Measurements from ENCODE around the gene MAFG.

Gene MAFG

DNA sequence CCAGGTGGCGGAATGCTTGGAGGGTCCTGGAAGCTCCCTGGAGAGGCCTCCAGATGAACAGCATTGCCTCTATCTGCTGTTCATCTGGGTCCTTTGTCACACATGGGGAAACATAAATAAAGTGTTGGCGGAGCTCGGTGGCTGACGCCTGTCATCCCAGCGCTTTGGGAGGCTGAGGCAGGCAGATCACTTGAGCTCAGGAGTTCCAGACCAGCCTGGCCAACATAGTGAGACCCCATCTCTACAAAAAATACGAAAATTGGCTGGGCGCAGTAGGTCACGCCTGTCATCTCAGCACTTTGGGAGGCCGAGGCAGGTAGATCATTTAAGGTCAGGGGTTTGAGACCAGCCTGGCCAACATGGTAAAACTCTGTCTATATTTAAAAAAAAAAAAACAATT, 17.3 kb upstream of the MAFG start:
- H3K27me3 ChIP-seq (ENCODE audit: insufficient read depth, low read length) = peaks cover 8% of the 10 kb centered on the region; the same call in 1 of the 2 replicates
- no peak overlapping the region for H3K27ac ChIP-seq (ENCODE audit: low read depth, low read length)
- no peak overlapping the region for H3K4me3 ChIP-seq (ENCODE audit: low read length)
- no peak overlapping the region for H3K9ac ChIP-seq (ENCODE audit: low read depth, low read length)
- peaks cover 5% of the 10 kb centered on the region; the same call in 1 of the 2 replicates for H3K4me1 ChIP-seq (ENCODE audit: insufficient read depth, low read length)
- WGBS = 93% methylated on average over 9 of the region's 9 CpGs
- H3K9me3 ChIP-seq (ENCODE audit: insufficient read depth, low read depth, low read length) = no peaks in the 10 kb centered on the region
- no peaks in the 10 kb centered on the region for H3K36me3 ChIP-seq (ENCODE audit: insufficient read depth, low read length)

DNA sequence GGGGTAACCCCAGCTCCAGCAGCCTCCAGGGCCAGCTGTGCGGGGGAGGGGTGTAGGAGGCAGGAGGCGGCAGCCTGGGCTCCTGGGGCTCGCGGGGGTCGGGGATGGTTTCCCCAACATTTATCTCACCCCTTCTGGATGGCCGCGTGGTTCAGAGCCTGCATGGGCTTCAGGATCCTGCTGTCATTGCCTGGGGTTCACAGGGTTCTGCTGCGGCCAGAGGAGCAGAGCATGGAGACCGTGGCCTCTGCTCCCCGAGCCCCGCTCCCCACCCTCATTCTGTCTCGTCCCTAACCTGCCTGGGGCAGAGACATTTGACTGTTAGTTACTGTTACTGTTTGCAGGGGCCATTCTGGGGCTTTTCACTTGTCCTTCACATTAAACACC, 14.6 kb upstream of the MAFG start:
- Histone ChIP-seq H3K4me3 (ENCODE audit: low read length) (no peak overlapping the region), H3K9ac (ENCODE audit: low read depth, low read length) (no peak overlapping the region), H3K27me3 (ENCODE audit: insufficient read depth, low read length) (peaks cover 11% of the 10 kb centered on the region), H3K36me3 (ENCODE audit: insufficient read depth, low read length) (no peaks in the 10 kb centered on the region), H3K27ac (ENCODE audit: low read depth, low read length) (no peak overlapping the region), H3K9me3 (ENCODE audit: insufficient read depth, low read depth, low read length) (no peaks in the 10 kb centered on the region), H3K4me1 (ENCODE audit: insufficient read depth, low read length) (peaks cover 5% of the 10 kb centered on the region; the same call in 1 of the 2 replicates)
- 55% methylated on average over 11 of the region's 12 CpGs for WGBS

DNA sequence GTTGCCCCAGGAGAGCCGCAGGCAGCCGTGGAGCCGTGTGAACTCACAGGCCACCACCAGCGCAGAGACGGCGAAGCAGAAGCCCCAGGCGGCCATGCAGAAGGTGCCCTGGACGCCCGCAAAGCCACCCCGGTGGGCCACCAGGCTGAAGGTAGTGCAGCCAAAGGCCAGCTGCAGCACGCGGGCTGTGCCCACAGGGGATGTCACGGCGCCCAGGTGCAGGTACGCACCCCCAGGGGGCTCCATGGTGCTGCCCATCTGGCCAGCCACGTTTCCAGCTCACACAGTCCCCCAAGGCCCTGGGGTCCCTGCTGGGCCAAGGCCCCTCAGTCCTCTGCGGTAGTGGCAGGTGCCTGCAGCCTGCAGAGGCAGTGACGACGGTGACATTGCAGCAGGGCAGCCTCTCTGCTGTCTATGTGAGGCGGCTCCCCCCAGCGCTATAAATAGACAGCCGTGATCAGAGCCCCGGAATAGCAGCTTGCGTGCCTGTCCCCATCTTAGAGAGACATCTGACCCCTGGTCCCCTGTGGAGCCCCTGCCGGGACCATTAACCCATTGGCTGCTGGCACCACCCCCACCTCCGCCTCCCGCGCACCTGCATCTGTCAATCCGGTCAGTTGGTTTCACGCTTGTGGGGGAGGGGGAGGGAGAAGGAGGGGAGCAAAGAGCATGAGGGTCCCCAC, 14.1 kb upstream of the MAFG start:
- peaks cover 11% of the 10 kb centered on the region for H3K27me3 ChIP-seq (ENCODE audit: insufficient read depth, low read length)
- H3K27ac ChIP-seq (ENCODE audit: low read depth, low read length) = no peak overlapping the region
- 54% methylated on average over 29 of the region's 30 CpGs for WGBS
- H3K36me3 ChIP-seq (ENCODE audit: insufficient read depth, low read length) = no peaks in the 10 kb centered on the region
- H3K9me3 ChIP-seq (ENCODE audit: insufficient read depth, low read depth, low read length) = no peaks in the 10 kb centered on the region
- H3K4me3 ChIP-seq (ENCODE audit: low read length) = no peak overlapping the region
- no peak overlapping the region for H3K9ac ChIP-seq (ENCODE audit: low read depth, low read length)
- H3K4me1 ChIP-seq (ENCODE audit: insufficient read depth, low read length) = peaks cover 5% of the 10 kb centered on the region; the same call in 1 of the 2 replicates

DNA sequence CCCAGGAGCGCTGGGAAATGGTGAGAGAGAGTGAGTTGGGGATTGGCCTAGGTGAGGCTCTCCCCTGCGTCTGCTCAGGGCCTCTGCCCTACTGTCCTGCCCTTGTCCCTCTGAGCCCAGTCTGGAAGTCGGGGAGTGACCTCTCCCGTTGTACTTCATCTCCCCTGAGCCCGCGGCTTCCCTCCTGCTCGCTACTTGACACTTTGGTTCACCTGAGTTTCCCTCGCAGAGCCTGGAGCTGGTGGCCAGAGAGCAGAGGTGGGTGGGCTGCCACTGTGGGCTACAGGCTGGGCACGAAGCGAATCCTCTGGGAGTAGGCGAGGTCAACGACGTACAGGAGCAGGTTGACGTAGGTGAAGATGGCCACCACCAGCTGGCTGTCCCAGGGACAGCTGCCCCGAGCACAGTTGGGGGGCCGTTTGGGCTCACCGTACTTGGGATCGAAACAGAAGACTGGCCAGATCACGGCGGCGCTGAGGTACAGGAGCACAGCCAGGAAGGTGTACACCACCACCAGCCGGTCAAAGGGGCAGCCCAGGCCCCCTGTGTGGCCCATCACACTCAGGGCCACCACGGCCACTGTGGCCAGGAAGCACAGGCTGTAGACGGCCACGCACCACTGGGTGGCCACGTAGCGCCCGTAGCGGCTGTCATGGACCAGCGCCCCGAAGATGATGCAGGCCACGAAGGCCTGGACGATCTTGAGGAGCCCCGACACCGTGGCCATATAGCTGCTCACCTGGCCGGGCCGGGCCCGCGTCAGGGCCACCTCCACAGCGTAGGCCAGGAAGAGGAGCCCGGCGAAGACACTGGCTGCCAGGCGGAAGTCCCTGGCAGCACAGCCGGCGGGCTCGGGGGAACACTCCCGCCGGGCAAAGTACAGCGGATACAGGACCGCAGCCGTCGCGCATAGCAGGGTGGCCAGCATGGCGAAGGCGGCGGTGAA, 13.3 kb upstream of the MAFG start:
- H3K9ac ChIP-seq (ENCODE audit: low read depth, low read length) = no peak overlapping the region
- H3K36me3 ChIP-seq (ENCODE audit: insufficient read depth, low read length) = no peaks in the 10 kb centered on the region
- peaks cover 5% of the 10 kb centered on the region; the same call in 1 of the 2 replicates for H3K4me1 ChIP-seq (ENCODE audit: insufficient read depth, low read length)
- H3K27me3 ChIP-seq (ENCODE audit: insufficient read depth, low read length) = peaks cover 11% of the 10 kb centered on the region
- no peaks in the 10 kb centered on the region for H3K9me3 ChIP-seq (ENCODE audit: insufficient read depth, low read depth, low read length)
- 95% methylated on average over 56 of the region's 56 CpGs for WGBS
- no peak overlapping the region for H3K27ac ChIP-seq (ENCODE audit: low read depth, low read length)
- H3K4me3 ChIP-seq (ENCODE audit: low read length) = no peak overlapping the region

DNA sequence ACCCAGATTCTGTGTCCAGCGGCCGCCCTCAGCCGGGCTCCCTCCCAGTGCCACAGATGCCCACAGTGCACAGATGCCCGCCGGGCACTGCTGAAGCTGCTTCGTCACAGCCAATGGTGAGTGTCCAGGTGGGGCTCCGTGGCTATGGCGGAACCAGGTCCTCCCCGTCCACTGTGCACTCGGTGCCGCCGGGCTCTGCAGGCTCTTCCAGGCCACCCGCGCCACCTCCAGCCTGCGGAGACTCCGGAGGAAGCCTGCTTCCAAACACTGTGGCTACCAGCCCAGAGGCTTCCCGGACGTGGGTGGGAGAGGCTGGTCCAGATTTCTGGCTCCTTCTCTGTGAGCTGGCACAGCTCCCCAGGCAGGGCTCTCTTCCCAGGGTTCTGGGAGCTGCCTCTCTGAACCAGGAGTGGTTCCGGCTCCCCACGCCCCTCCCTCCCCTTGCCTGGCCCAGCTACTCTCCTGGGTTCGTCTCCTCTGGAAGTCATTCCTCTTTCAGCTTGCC, 12.4 kb upstream of the MAFG start:
- Histone ChIP-seq H3K36me3 (ENCODE audit: insufficient read depth, low read length) (peaks cover 7% of the 10 kb centered on the region), H3K9me3 (ENCODE audit: insufficient read depth, low read depth, low read length) (no peaks in the 10 kb centered on the region), H3K9ac (ENCODE audit: low read depth, low read length) (no peak overlapping the region), H3K4me1 (ENCODE audit: insufficient read depth, low read length) (peaks cover 5% of the 10 kb centered on the region; the same call in 1 of the 2 replicates), H3K27ac (ENCODE audit: low read depth, low read length) (no peak overlapping the region), H3K27me3 (ENCODE audit: insufficient read depth, low read length) (peaks cover 11% of the 10 kb centered on the region), H3K4me3 (ENCODE audit: low read length) (no peak overlapping the region)
- WGBS = 93% methylated on average over 21 of the region's 21 CpGs

DNA sequence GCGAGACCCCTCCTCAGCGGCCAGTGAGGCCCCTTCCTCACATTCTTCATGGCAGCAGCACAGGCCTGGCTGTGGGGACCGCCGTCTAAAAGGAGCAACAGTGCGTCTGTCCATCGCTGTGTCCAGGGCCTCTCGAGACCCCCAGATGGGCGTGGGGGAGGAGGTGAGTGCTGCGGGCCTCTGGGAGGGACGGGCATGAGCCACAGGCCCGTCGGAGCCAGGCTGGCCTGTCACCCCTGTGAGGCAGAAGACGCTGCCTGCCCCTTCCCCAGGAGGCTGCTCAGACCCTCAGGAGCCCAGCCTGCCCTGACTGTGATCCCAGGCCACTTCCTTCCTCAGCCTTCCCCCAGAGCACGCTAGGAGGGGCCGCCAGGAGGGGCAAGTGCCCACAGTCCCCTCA, 11.7 kb upstream of the MAFG start:
- H3K27ac ChIP-seq (ENCODE audit: low read depth, low read length) = no peak overlapping the region
- H3K27me3 ChIP-seq (ENCODE audit: insufficient read depth, low read length) = peaks cover 11% of the 10 kb centered on the region
- H3K4me1 ChIP-seq (ENCODE audit: insufficient read depth, low read length) = peaks cover 3% of the 10 kb centered on the region; the same call in 1 of the 2 replicates
- no peaks in the 10 kb centered on the region for H3K9me3 ChIP-seq (ENCODE audit: insufficient read depth, low read depth, low read length)
- H3K36me3 ChIP-seq (ENCODE audit: insufficient read depth, low read length) = peaks cover 15% of the 10 kb centered on the region
- no peak overlapping the region for H3K9ac ChIP-seq (ENCODE audit: low read depth, low read length)
- H3K4me3 ChIP-seq (ENCODE audit: low read length) = no peak overlapping the region
- WGBS = 84% methylated on average over 15 of the region's 15 CpGs

DNA sequence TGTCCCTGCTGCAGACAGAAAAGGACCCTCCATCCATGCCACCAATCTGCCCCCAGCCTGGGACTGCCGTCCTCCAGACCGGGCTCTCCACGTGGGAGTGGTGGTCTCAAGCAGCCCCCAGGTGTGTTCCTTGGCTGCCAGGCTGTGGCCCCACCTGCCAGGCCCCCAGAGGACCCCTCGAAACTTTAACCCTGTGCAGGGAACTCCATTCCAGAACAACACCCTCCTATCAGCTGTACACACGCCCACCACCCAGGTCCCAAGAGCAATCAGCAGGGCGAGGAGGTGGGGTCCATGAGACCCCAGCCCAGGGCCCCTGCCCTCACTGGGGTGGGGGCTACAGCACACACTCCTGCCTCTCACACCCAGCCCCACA, 8.2 kb upstream of the MAFG start:
- peaks cover 25% of the 10 kb centered on the region for H3K36me3 ChIP-seq (ENCODE audit: insufficient read depth, low read length)
- 90% methylated on average over 6 of the region's 6 CpGs for WGBS

DNA sequence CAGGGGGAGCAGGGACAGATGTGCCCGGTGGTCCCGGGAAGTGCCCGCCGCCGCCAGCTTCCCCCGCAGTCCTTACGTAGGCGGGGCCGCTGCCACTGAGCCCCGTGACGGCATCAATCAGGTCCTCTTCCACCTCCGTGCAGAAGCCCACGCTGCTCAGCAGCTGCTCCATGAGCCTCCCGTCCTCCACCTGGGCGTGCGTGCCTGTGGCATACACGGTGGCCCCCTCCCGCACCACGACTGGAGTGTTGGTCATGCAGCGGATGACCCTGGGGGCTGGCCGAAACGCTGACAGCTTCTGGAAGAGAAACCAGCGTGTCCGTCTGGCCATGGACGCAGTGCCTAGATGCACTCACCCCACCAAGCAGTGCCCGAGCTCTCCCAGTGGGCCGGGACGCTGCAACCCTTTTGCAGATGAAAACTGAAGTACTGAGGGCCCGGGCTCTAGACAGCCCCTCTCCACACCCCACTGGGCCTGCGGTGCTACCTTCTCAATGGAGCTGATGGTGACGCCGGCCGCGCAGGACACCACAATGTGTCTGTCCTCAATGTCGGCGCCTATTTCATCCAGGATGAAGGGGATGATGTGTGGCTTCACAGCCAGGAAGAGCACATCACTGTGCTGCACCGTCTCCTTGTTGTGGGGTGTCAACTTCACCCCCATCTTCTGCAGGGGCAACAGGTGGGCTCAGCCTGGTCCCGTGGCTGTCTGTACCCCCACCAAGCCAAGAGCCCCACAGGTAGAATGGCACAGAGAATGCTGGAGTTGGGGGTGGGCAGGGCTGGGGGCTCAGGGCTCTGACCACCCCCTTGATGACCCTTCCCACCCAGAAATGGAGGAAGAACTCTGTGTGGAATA, 7.5 kb upstream of the MAFG start:
- peaks cover 3% of the 10 kb centered on the region; the same call in 1 of the 2 replicates for H3K27me3 ChIP-seq (ENCODE audit: insufficient read depth, low read length)
- H3K9ac ChIP-seq (ENCODE audit: low read depth, low read length) = no peak overlapping the region
- H3K4me1 ChIP-seq (ENCODE audit: insufficient read depth, low read length) = no peaks in the 10 kb centered on the region
- WGBS = 95% methylated on average over 38 of the region's 38 CpGs
- no peak overlapping the region for H3K27ac ChIP-seq (ENCODE audit: low read depth, low read length)
- H3K36me3 ChIP-seq (ENCODE audit: insufficient read depth, low read length) = peaks cover 25% of the 10 kb centered on the region
- no peaks in the 10 kb centered on the region for H3K9me3 ChIP-seq (ENCODE audit: insufficient read depth, low read depth, low read length)
- H3K4me3 ChIP-seq (ENCODE audit: low read length) = no peak overlapping the region

More for the DNA sequence above, 8.2 kb upstream of the MAFG start:
- Histone ChIP-seq H3K9ac (ENCODE audit: low read depth, low read length) (no peak overlapping the region), H3K27me3 (ENCODE audit: insufficient read depth, low read length) (peaks cover 3% of the 10 kb centered on the region; the same call in 1 of the 2 replicates), H3K9me3 (ENCODE audit: insufficient read depth, low read depth, low read length) (no peaks in the 10 kb centered on the region), H3K27ac (ENCODE audit: low read depth, low read length) (no peak overlapping the region), H3K4me1 (ENCODE audit: insufficient read depth, low read length) (no peaks in the 10 kb centered on the region), H3K4me3 (ENCODE audit: low read length) (peak overlapping the region; percentile 16; the same call in 1 of the 2 replicates)

DNA sequence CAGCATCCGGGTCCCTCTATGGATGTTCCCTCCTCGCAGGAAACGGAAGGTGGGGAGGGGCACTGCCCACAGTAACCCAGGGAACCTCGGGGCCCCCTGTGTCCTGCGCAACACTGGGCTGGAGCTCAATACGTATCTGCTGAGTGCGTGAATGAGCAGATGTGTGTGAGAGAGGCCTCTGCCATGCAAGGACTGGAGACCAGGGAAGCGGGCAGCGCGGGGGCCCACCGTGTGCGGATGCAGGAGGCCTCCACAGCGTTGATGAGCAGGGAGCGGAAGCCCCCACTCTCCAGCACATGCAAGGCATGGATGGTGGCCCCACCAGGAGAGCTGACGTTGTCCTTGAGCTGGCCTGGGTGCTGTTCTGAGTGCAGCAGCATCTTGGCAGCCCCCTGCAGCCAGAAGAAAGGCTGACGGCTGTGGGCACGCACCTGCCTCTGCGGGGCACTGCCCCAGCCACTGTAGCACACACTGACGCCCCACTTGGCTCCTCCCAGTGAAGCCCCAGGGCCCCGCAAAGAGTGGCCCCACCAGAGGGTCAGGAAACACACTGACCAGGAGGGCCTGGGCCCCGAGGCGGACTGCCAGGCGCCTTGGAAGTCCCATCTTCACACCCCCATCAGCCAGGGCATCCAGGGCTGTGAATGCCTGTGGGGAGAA, 6.7 kb upstream of the MAFG start:
- H3K9ac ChIP-seq (ENCODE audit: low read depth, low read length) = no peak overlapping the region
- WGBS = 94% methylated on average over 23 of the region's 23 CpGs
- no peak overlapping the region for H3K4me3 ChIP-seq (ENCODE audit: low read length)
- no peak overlapping the region for H3K27ac ChIP-seq (ENCODE audit: low read depth, low read length)
- H3K27me3 ChIP-seq (ENCODE audit: insufficient read depth, low read length) = peaks cover 4% of the 10 kb centered on the region
- no peaks in the 10 kb centered on the region for H3K4me1 ChIP-seq (ENCODE audit: insufficient read depth, low read length)
- peaks cover 25% of the 10 kb centered on the region for H3K36me3 ChIP-seq (ENCODE audit: insufficient read depth, low read length)
- no peaks in the 10 kb centered on the region for H3K9me3 ChIP-seq (ENCODE audit: insufficient read depth, low read depth, low read length)

DNA sequence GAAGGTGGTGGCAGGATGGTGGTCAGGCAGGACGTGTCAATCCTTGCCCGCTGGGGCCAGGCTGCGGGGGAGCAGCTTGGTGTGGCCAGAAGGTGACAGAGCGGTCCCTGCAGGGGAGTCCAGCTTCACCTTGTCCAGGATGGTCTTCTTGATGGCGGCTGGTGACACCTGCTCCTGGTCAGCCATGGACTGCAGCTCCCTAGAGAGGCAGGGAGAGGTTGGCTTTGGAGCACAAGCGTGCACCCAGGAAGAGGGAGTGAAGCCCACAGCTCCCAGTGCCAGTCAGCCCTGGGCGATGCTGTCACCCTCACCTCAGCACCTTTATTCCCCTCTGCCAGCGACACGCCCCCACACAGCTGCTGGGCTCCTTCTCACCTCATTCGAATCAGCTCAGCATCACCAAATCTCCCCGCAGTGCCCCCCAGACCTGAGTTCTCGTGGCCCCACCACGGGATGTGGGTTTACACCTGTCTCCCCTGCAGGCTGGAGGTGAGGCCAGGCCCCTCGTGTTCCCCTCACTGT, 5.7 kb upstream of the MAFG start:
- peaks cover 25% of the 10 kb centered on the region for H3K36me3 ChIP-seq (ENCODE audit: insufficient read depth, low read length)
- H3K4me3 ChIP-seq (ENCODE audit: low read length) = no peak overlapping the region
- no peak overlapping the region for H3K9ac ChIP-seq (ENCODE audit: low read depth, low read length)
- 93% methylated on average over 14 of the region's 14 CpGs for WGBS
- no peaks in the 10 kb centered on the region for H3K9me3 ChIP-seq (ENCODE audit: insufficient read depth, low read depth, low read length)
- H3K27ac ChIP-seq (ENCODE audit: low read depth, low read length) = no peak overlapping the region
- no peaks in the 10 kb centered on the region for H3K4me1 ChIP-seq (ENCODE audit: insufficient read depth, low read length)
- peaks cover 14% of the 10 kb centered on the region for H3K27me3 ChIP-seq (ENCODE audit: insufficient read depth, low read length)

Measured in HUES64 (cell line).